GM12865 (cell line): ENCODE results near the gene OTUD3.

Source experiments
- DNase-seq: peaks from one replicate; pipeline ENCODE4 v3.0.0; 2010; ENCODE audit warnings: low read depth
- H3K4me3 ChIP-seq: 2 replicates; pipeline ENCODE4 v1.5.1; 2011; ENCODE audit warnings: mild to moderate bottlenecking, low read depth, low read length, control low read depth
- TF ChIP-seq, protein P1 (sequence below): IDR thresholded peaks from 2 replicates; pipeline ENCODE4 v1.5.1; 2011; ENCODE audit warnings: low read length, control low read depth, low read depth, inconsistent platforms; ENCODE audit not compliant: insufficient read depth; ENCODE audit errors: missing control alignments

Gene OTUD3

DNA sequence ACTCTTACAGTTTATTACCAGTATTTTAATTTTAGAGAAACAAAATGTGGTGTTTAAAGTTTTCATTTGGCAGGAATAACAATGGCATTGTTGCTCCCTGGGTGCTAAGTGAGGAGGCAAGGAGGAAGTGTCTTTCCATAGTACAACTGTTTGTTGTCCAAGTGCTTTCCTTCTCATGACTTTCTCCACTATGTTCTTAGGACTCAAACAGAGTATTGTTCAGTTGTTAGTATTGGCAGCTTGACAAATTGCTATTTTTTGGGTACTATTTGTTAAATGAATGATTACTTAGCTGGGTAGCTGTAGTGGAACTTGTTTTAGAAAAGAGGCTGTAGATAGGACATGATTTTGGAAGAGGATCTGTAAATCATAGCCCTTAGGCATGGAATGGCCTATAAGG lies 7.5 kb downstream of the OTUD3 start:
- DNase-seq: no peak
- H3K4me3 ChIP-seq: no peak overlapping the region
- TF ChIP-seq, protein P1, sequence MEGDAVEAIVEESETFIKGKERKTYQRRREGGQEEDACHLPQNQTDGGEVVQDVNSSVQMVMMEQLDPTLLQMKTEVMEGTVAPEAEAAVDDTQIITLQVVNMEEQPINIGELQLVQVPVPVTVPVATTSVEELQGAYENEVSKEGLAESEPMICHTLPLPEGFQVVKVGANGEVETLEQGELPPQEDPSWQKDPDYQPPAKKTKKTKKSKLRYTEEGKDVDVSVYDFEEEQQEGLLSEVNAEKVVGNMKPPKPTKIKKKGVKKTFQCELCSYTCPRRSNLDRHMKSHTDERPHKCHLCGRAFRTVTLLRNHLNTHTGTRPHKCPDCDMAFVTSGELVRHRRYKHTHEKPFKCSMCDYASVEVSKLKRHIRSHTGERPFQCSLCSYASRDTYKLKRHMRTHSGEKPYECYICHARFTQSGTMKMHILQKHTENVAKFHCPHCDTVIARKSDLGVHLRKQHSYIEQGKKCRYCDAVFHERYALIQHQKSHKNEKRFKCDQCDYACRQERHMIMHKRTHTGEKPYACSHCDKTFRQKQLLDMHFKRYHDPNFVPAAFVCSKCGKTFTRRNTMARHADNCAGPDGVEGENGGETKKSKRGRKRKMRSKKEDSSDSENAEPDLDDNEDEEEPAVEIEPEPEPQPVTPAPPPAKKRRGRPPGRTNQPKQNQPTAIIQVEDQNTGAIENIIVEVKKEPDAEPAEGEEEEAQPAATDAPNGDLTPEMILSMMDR: no peak

DNA sequence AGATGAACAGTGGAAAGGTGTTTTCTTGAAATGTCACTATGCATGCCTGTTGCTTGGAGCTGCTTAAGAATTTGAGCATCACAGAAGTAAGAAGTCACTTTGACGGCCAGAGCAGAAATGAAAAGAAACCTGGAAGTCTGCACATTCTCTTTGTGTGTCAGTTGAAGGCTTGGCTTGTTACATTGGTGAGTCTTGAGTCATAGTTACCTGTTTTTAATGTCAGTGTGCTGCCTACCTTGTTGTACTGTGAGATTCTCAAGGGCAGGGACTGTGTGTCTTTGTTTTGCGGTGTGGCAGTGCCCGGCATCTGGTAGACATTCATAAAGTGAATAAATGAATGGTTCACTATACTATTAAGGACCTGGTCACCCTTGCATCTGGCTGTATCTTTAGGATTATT lies 9.9 kb downstream of the OTUD3 start:
- DNase-seq: no peak
- TF ChIP-seq, protein P1: no peak
- no peak overlapping the region for H3K4me3 ChIP-seq

DNA sequence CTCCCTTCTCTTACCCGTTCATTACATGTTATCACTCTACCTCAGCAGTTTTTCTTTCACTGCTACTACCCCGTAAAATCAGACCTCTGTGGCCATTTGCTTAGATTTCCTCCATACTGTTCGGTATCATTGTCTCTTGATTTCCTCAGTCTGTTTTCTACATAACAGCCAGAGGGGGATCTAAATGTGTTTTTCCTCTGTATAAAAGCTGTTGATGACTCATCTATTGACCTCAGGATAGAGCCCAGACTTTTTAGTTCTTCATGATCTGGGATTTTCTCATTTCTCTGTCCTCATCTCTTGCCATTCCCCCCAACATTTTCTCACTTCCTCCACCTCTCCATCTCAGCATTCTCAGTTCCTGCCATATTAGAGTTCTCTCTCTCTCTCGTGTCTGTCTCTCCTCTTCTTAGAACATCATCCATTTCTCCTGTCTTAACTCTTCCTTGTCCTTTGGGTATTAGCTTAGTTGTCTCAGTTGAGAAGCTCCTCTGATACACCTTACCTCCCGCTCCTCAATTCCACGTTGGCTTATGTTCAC lies 10.5 kb downstream of the OTUD3 start:
- H3K4me3 ChIP-seq: no peak overlapping the region
- no peak for DNase-seq
- TF ChIP-seq, protein P1: no peak

DNA sequence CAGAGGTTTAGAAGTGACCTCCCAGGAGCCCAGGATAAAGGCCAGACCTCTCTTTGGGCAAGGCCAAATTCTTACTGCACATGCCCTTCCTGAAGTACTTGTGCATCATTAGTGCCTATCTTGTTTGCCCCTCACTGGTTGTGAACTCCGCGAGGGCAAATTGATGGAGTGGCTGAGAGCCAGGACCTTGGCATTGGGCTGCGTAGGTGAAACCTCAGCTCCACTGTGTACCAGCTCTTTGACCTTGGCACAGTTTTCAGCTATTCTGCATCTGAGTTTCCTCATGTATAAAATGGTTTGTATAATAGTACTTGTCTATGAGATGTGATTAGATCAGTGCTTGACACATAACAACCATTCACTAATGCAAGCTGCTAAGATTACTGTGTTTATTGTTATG lies 11.5 kb downstream of the OTUD3 start:
- no peak overlapping the region for H3K4me3 ChIP-seq
- TF ChIP-seq, protein P1: no peak
- no peak for DNase-seq

DNA sequence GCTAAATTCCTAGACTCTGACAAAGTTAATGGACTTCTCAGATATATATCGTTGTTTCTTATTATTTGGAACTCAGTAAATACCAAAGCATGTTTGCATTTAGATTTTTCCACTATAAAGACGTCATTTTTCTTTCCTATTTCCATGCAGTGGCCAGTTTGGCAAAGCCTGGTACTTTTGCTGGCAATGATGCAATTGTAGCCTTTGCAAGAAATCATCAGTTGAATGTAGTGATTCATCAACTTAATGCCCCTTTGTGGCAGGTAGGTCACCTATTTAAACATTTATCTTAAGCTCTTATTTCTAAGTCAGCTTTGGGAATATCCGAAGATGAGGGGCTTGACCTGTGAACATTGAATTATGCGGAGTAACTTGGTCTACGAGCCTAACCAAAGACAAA lies 12.0 kb downstream of the OTUD3 start:
- DNase-seq: no peak

DNA sequence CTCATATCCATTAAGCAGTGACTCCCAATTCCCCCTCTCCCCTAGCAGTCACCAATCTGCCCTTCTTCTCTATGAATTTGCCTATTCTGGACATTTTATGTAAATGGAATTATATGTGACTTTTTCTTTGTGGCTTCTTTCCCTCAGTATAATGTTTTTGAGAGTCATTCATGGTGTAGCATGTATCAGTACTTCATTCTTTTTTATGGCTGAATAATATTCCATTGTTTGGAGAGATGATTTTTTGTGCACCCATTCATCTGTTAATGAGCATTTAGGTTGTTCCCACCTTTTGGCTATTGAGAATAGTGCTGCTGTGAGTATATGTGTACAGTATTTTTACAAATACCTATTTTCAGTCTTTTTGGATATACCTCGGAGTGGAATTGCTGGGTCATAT lies 19.5 kb downstream of the OTUD3 start:
- H3K4me3 ChIP-seq: no peak overlapping the region
- TF ChIP-seq, protein P1: no peak
- no peak for DNase-seq

More for the DNA sequence above, 12.0 kb downstream of the OTUD3 start:
- TF ChIP-seq, protein P1: no peak
- H3K4me3 ChIP-seq: no peak overlapping the region

DNA sequence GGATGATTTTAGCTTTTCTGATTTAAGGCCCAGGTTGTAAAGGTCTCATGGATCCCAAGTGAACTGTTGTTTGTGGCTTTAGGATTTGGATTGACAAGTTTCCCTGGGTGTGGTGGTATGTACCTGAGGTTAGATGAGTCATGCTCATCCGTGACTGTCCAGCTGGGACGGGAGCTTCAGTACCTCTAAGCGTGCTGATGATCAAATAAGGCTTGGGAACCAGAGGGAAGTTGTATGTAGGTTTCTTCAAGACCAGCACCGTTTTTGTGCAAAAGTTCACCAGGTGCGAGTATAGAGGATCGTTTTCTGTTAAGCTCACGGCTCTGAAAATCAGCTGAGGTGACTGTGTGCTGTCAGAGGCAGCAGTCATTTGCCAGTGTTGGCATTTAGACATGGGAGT lies 21.4 kb downstream of the OTUD3 start:
- TF ChIP-seq, protein P1: no peak
- no peak overlapping the region for H3K4me3 ChIP-seq
- DNase-seq: no peak
